Measurements from ENCODE around the gene CRISPLD2. TPM values are rescaled to one million over a fixed set of nuclear protein-coding genes. Genes with fewer than 3 reads are reported as not detected.

CRISPLD2 gene
- total RNA-seq, 1 experiment from 2014 or later: 9.4 TPM

GRCh38 chr16:84887207-84887606, 67.4 kb downstream of the CRISPLD2 start (continued):
- TF ChIP-seq JUN (CRISPR knock-in tag; IDR thresholded peaks at IDR 0.05) (no peak), E2F5 (CRISPR knock-in tag; IDR thresholded peaks at IDR 0.05) (no peak), AFF4 (CRISPR knock-in tag; IDR thresholded peaks at IDR 0.05; ENCODE audit: borderline replicate concordance) (no peak), FOXP4 (CRISPR knock-in tag; IDR thresholded peaks at IDR 0.05) (no peak), TCF7 (CRISPR knock-in tag; IDR thresholded peaks at IDR 0.05; ENCODE audit: low read depth) (no peak), NR3C1 (CRISPR knock-in tag; conservative IDR thresholded peaks at IDR 0.05; ENCODE audit: low read depth) (no peak)

- ATAC-seq (no peak), DNase-seq (ENCODE audit: low spot score) (no peak)
- Mint-ChIP-seq H3K4me3 (no peak overlapping the region), H3K27me3 (ENCODE audit: low read depth) (no peaks in the 10 kb centered on the region), H3K36me3 (peaks cover 11% of the 10 kb centered on the region; the same call in 1 of the 2 replicates), H3K4me1 (peaks cover 45% of the 10 kb centered on the region), H3K27ac (no peak overlapping the region), H3K9me3 (no peaks in the 10 kb centered on the region; the same call in 1 of the 2 replicates)
- POLR2A ChIA-PET: no interaction called here
- TF ChIP-seq CDX4 (CRISPR knock-in tag; IDR thresholded peaks at IDR 0.05; ENCODE audit: borderline replicate concordance) (no peak), ZNF219 (CRISPR knock-in tag; IDR thresholded peaks at IDR 0.05; ENCODE audit: borderline replicate concordance) (no peak), TP53 (CRISPR knock-in tag; IDR thresholded peaks at IDR 0.05) (no peak), SMAD4 (CRISPR knock-in tag; IDR thresholded peaks at IDR 0.05) (no peak), HMGXB4 (CRISPR knock-in tag; IDR thresholded peaks at IDR 0.05) (no peak)
- CTCF ChIA-PET: no interaction called here
Observed at GRCh38 chr16:84888450-84888849, 68.7 kb downstream of the CRISPLD2 start.

GRCh38 chr16:84889066-84889465, 69.3 kb downstream of the CRISPLD2 start:
- Mint-ChIP-seq H3K4me3 (no peak overlapping the region), H3K4me1 (peaks cover 41% of the 10 kb centered on the region), H3K36me3 (peaks cover 11% of the 10 kb centered on the region; the same call in 1 of the 2 replicates), H3K9me3 (no peaks in the 10 kb centered on the region; the same call in 1 of the 2 replicates), H3K27ac (no peak overlapping the region), H3K27me3 (ENCODE audit: low read depth) (no peaks in the 10 kb centered on the region)
- ChIA-PET CTCF (no interaction called here), POLR2A (no interaction called here)
- DNase-seq (ENCODE audit: low spot score) (no peak), ATAC-seq (no peak)
- TF ChIP-seq ZNF263 (CRISPR knock-in tag; IDR thresholded peaks at IDR 0.05; ENCODE audit: low read depth) (no peak), FOXK1 (CRISPR knock-in tag; IDR thresholded peaks at IDR 0.05) (no peak), JAZF1 (CRISPR knock-in tag; IDR thresholded peaks at IDR 0.05) (no peak), HMGXB4 (CRISPR knock-in tag; IDR thresholded peaks at IDR 0.05) (no peak), HMGA2 (CRISPR knock-in tag; IDR thresholded peaks at IDR 0.05) (no peak), CREB1 (CRISPR knock-in tag; IDR thresholded peaks at IDR 0.05) (no peak)

All from WTC11 (cell line).